Liver (tissue), 9 donors: ENCODE measurements around the gene CACNG4. TPM values are rescaled to one million over a fixed set of nuclear protein-coding genes. Genes with fewer than 3 reads are reported as not detected.

Experiments
- DNase-seq: peaks from one replicate; pipeline ENCODE4 v3.0.0-alpha.2; 2017; ENCODE audit warnings: low spot score
- H3K27ac ChIP-seq, 2 donors: one replicate each; pipeline ENCODE4 v1.7.0; 2013; ENCODE audit warnings: inconsistent platforms in 2 of 2, low read length in 2 of 2, control low read depth in 1 of 2, low read depth in 1 of 2, mild to moderate bottlenecking in 1 of 2
- H3K27me3 ChIP-seq, 4 donors: one replicate each; pipeline versions ENCODE4 v1.6.1 to v1.7.0; 2013; ENCODE audit warnings: low read length in 3 of 4, inconsistent platforms in 1 of 4, mild to moderate bottlenecking in 1 of 4, moderate library complexity in 1 of 4; ENCODE audit not compliant: control insufficient read depth in 4 of 4, insufficient read depth in 4 of 4
- H3K36me3 ChIP-seq, 4 donors: one replicate each; pipeline versions ENCODE4 v1.6.1 to v1.7.0; 2013; ENCODE audit warnings: low read length in 3 of 4, mild to moderate bottlenecking in 3 of 4, low read depth in 1 of 4, moderate library complexity in 1 of 4; ENCODE audit not compliant: control insufficient read depth in 4 of 4, insufficient read depth in 3 of 4
- H3K4me1 ChIP-seq, 4 donors: one replicate each; pipeline versions ENCODE4 v1.6.1 to v1.7.0; 2013; ENCODE audit warnings: low read length in 3 of 4, mild to moderate bottlenecking in 3 of 4, moderate library complexity in 1 of 4; ENCODE audit not compliant: control insufficient read depth in 4 of 4, insufficient read depth in 4 of 4
- H3K4me3 ChIP-seq, 3 donors: one replicate each; pipeline versions ENCODE4 v1.6.1 to v1.7.0; 2013; ENCODE audit warnings: low read length in 3 of 3, control low read depth in 1 of 3, low read depth in 1 of 3, mild to moderate bottlenecking in 1 of 3
- H3K9ac ChIP-seq, 2 donors: one replicate each; pipeline ENCODE4 v1.7.0; 2013; ENCODE audit warnings: low read length in 2 of 2, mild to moderate bottlenecking in 2 of 2, moderate library complexity in 2 of 2, control low read depth in 1 of 2, low read depth in 1 of 2
- H3K9me3 ChIP-seq, 4 donors: one replicate each; pipeline versions ENCODE4 v1.6.1 to v1.7.0; 2013; ENCODE audit warnings: low read length in 3 of 4; ENCODE audit not compliant: control insufficient read depth in 4 of 4
- EGR1 ChIP-seq, 2 donors: IDR thresholded peaks; 2 replicates each; pipeline ENCODE4 v1.6.1; 2016 to 2018; ENCODE audit warnings: antibody characterized with exemption in 2 of 2, low read depth in 2 of 2
- FOXA1 ChIP-seq: IDR thresholded peaks from 2 replicates; pipeline ENCODE4 v1.6.1; 2016; ENCODE audit warnings: antibody characterized with exemption
- FOXA2 ChIP-seq: IDR thresholded peaks from 2 replicates; pipeline ENCODE4 v1.6.1; 2016; ENCODE audit warnings: antibody characterized with exemption
- GABPA ChIP-seq, 2 donors: IDR thresholded peaks in 1 of 2; conservative IDR thresholded peaks in 1 of 2; 2 replicates each; pipeline ENCODE4 v1.6.1; 2016; ENCODE audit warnings: antibody characterized with exemption in 2 of 2, mild to moderate bottlenecking in 1 of 2, moderate library complexity in 1 of 2
- HNF4A ChIP-seq, 2 donors: conservative IDR thresholded peaks; 2 replicates each; pipeline ENCODE4 v1.6.1; 2016; ENCODE audit warnings: antibody characterized with exemption in 2 of 2, mild to moderate bottlenecking in 2 of 2
- HNF4G ChIP-seq: IDR thresholded peaks from 2 replicates; pipeline ENCODE4 v1.6.1; 2016; ENCODE audit warnings: antibody characterized with exemption
- JUND ChIP-seq, 2 donors: IDR thresholded peaks; 2 replicates each; pipeline ENCODE4 v1.6.1; 2016; ENCODE audit warnings: antibody characterized with exemption in 2 of 2
- NR2F2 ChIP-seq: IDR thresholded peaks from 2 replicates; pipeline ENCODE4 v1.6.1; 2016; ENCODE audit warnings: antibody characterized with exemption
- RAD21 ChIP-seq, 2 donors: IDR thresholded peaks; 2 replicates each; pipeline ENCODE4 v1.6.1; 2016; ENCODE audit warnings: antibody characterized with exemption in 2 of 2, mild to moderate bottlenecking in 2 of 2
- RXRA ChIP-seq, 2 donors: IDR thresholded peaks; 2 replicates each; pipeline ENCODE4 v1.6.1; 2017 to 2018; ENCODE audit warnings: antibody characterized with exemption in 2 of 2, mild to moderate bottlenecking in 1 of 2
- SP1 ChIP-seq: IDR thresholded peaks from 2 replicates; pipeline ENCODE4 v1.6.1; 2018; ENCODE audit warnings: antibody characterized with exemption, mild to moderate bottlenecking
- TAF1 ChIP-seq: conservative IDR thresholded peaks from 2 replicates; pipeline ENCODE4 v1.6.1; 2016; ENCODE audit warnings: antibody characterized with exemption, mild to moderate bottlenecking
- YY1 ChIP-seq: IDR thresholded peaks from 2 replicates; pipeline ENCODE4 v1.6.1; 2016; ENCODE audit warnings: antibody characterized with exemption, mild to moderate bottlenecking
- WGBS: extraction: QIAGEN DNeasy Blood & Tissue Kit; methylation state at CpG from one replicate; pipeline ENCODE4 v1.1.7; 2013; 5-methylcytosine and 5-hydroxymethylcytosine counted together
- polyA plus RNA-seq, 2 donors: library from polyadenylated mRNA; stranded (reverse) in 1 of 2; unstranded in 1 of 2; fragments of 200-250 nt in 1 of 2; fragments of >200 nt in 1 of 2; fragmentation: Nextera tagmentation in 1 of 2; extraction: Ambion mirVana in 1 of 2; gene quantifications; one replicate each; pipeline versions ENCODE4 v1.2.1 to v1.2.3, GENCODE V29; 2013 to 2015
- total RNA-seq, 2 donors: library from RNA; depleted of rRNA; stranded (reverse); fragments of >200 nt; gene quantifications; one replicate each; pipeline ENCODE4 v1.2.3, GENCODE V29; 2014
- TF ChIP-seq, protein P1 (sequence below): IDR thresholded peaks from 2 replicates; pipeline ENCODE4 v1.6.1; 2016; ENCODE audit warnings: antibody characterized with exemption
- TF ChIP-seq, protein P2 (sequence below): IDR thresholded peaks from 2 replicates; pipeline ENCODE4 v1.6.1; 2016; ENCODE audit warnings: antibody characterized with exemption
- TF ChIP-seq, protein P3 (sequence below): fragments of 150-350 bp; IDR thresholded peaks from 2 replicates; pipeline ENCODE4 v1.5.1; 2017; ENCODE audit warnings: improper control_type of control experiment, low read depth, low read length; ENCODE audit not compliant: missing input control
- TF ChIP-seq, protein P4 (sequence below): IDR thresholded peaks from 2 replicates; pipeline ENCODE4 v1.6.1; 2016; ENCODE audit warnings: antibody characterized with exemption, mild to moderate bottlenecking
- TF ChIP-seq, protein P5 (sequence below): IDR thresholded peaks from 2 replicates; pipeline ENCODE4 v1.6.1; 2016; ENCODE audit warnings: antibody characterized with exemption
- donor health status: healthy.
- donor health status: healthy.
- donor health status: healthy.
- donor health status: healthy.
- donor health status: healthy.

CACNG4 gene
- total and polyA plus RNA-seq, 4 donors = 0.02 to 0.09 (median 0.08) TPM; not detected in 1

DNA sequence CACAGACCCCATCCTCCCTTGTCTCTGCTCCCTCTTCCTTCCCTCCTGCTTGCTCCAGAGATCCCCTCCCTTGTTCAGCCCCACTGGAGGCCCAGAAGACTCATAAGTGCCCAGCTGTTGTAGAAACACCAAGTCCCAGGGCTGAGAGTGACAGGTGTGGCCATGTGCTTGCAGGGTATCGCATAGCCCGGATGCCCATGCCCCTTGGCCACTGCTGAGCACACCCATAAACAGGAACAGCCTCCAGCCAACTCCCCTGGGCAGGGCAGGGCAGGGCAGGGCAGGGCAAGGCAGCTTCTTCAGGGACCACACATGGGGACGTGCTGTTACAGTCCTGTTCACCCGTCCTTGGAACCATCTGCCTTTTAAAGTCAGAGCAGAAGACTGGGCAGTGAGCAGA, 81.9 kb downstream of the CACNG4 start:
- no peak for DNase-seq
- H3K36me3 ChIP-seq = no peaks in the 10 kb centered on the region
- no peak overlapping the region for H3K9ac ChIP-seq
- H3K4me1 ChIP-seq = no peaks in the 10 kb centered on the region
- H3K27ac ChIP-seq = no peak overlapping the region
- no peaks in the 10 kb centered on the region for H3K27me3 ChIP-seq
- 88% methylated on average over 4 of the region's 4 CpGs for WGBS
- H3K9me3 ChIP-seq = peaks cover 3 to 14% (median 4%) of the 10 kb centered on the region in 4 donors
- TF ChIP-seq, protein P1, sequence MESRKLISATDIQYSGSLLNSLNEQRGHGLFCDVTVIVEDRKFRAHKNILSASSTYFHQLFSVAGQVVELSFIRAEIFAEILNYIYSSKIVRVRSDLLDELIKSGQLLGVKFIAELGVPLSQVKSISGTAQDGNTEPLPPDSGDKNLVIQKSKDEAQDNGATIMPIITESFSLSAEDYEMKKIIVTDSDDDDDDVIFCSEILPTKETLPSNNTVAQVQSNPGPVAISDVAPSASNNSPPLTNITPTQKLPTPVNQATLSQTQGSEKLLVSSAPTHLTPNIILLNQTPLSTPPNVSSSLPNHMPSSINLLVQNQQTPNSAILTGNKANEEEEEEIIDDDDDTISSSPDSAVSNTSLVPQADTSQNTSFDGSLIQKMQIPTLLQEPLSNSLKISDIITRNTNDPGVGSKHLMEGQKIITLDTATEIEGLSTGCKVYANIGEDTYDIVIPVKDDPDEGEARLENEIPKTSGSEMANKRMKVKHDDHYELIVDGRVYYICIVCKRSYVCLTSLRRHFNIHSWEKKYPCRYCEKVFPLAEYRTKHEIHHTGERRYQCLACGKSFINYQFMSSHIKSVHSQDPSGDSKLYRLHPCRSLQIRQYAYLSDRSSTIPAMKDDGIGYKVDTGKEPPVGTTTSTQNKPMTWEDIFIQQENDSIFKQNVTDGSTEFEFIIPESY = no peak
- no peak for TF ChIP-seq RXRA (IDR thresholded peaks at IDR 0.05)
- TF ChIP-seq EGR1 (IDR thresholded peaks at IDR 0.05; ENCODE audit: low read depth in 2 of 2) = no peak
- TF ChIP-seq NR2F2 = no peak
- no peak for TF ChIP-seq TAF1
- TF ChIP-seq RAD21 (IDR thresholded peaks at IDR 0.05) = no peak
- TF ChIP-seq, protein P2, sequence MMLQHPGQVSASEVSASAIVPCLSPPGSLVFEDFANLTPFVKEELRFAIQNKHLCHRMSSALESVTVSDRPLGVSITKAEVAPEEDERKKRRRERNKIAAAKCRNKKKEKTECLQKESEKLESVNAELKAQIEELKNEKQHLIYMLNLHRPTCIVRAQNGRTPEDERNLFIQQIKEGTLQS = no peak
- TF ChIP-seq SP1 = no peak
- no peak for TF ChIP-seq FOXA1
- H3K4me3 ChIP-seq = no peak overlapping the region

DNA sequence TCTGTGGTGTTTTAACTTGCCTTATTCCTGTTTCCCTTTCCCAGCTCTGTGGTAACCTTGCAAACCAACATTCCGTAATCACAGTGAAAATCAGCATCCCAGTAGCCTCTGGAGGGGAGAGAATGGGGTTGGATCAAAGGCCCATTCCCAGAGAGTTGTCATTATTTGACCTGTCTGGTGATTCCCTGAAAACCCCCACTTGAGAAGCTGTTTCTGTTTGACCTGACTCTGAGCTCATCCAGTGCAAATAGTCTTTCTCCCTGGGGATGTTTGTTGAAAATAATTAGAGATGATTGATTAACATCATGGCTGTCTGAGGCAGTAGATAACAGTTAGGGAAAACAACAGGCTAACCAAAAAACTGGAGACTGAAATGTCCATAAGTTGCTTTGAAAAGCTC, 82.9 kb downstream of the CACNG4 start:
- TF ChIP-seq TAF1 (no peak), RXRA (IDR thresholded peaks at IDR 0.05) (no peak), FOXA2 (no peak), GABPA (IDR thresholded peaks at IDR 0.05 in 1 of 2, conservative IDR thresholded peaks at IDR 0.05 in 1 of 2) (no peak), JUND (IDR thresholded peaks at IDR 0.05) (no peak), HNF4A (conservative IDR thresholded peaks at IDR 0.05) (no peak), EGR1 (IDR thresholded peaks at IDR 0.05; ENCODE audit: low read depth in 2 of 2) (no peak), SP1 (no peak), NR2F2 (no peak), YY1 (no peak), FOXA1 (no peak), RAD21 (IDR thresholded peaks at IDR 0.05) (no peak), HNF4G (no peak)
- TF ChIP-seq, protein P2 = no peak
- TF ChIP-seq, protein P3, sequence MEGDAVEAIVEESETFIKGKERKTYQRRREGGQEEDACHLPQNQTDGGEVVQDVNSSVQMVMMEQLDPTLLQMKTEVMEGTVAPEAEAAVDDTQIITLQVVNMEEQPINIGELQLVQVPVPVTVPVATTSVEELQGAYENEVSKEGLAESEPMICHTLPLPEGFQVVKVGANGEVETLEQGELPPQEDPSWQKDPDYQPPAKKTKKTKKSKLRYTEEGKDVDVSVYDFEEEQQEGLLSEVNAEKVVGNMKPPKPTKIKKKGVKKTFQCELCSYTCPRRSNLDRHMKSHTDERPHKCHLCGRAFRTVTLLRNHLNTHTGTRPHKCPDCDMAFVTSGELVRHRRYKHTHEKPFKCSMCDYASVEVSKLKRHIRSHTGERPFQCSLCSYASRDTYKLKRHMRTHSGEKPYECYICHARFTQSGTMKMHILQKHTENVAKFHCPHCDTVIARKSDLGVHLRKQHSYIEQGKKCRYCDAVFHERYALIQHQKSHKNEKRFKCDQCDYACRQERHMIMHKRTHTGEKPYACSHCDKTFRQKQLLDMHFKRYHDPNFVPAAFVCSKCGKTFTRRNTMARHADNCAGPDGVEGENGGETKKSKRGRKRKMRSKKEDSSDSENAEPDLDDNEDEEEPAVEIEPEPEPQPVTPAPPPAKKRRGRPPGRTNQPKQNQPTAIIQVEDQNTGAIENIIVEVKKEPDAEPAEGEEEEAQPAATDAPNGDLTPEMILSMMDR = no peak
- TF ChIP-seq, protein P4, sequence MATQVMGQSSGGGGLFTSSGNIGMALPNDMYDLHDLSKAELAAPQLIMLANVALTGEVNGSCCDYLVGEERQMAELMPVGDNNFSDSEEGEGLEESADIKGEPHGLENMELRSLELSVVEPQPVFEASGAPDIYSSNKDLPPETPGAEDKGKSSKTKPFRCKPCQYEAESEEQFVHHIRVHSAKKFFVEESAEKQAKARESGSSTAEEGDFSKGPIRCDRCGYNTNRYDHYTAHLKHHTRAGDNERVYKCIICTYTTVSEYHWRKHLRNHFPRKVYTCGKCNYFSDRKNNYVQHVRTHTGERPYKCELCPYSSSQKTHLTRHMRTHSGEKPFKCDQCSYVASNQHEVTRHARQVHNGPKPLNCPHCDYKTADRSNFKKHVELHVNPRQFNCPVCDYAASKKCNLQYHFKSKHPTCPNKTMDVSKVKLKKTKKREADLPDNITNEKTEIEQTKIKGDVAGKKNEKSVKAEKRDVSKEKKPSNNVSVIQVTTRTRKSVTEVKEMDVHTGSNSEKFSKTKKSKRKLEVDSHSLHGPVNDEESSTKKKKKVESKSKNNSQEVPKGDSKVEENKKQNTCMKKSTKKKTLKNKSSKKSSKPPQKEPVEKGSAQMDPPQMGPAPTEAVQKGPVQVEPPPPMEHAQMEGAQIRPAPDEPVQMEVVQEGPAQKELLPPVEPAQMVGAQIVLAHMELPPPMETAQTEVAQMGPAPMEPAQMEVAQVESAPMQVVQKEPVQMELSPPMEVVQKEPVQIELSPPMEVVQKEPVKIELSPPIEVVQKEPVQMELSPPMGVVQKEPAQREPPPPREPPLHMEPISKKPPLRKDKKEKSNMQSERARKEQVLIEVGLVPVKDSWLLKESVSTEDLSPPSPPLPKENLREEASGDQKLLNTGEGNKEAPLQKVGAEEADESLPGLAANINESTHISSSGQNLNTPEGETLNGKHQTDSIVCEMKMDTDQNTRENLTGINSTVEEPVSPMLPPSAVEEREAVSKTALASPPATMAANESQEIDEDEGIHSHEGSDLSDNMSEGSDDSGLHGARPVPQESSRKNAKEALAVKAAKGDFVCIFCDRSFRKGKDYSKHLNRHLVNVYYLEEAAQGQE = no peak
- TF ChIP-seq, protein P5, sequence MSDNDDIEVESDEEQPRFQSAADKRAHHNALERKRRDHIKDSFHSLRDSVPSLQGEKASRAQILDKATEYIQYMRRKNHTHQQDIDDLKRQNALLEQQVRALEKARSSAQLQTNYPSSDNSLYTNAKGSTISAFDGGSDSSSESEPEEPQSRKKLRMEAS = no peak
- TF ChIP-seq, protein P1 = no peak
- Histone ChIP-seq H3K27ac (no peak overlapping the region), H3K9ac (no peak overlapping the region)

More for the DNA sequence above, 82.9 kb downstream of the CACNG4 start:
- Histone ChIP-seq H3K36me3 (no peaks in the 10 kb centered on the region), H3K4me3 (no peak overlapping the region), H3K27me3 (no peaks in the 10 kb centered on the region), H3K4me1 (no peaks in the 10 kb centered on the region), H3K9me3 (peaks cover 3 to 14% (median 4%) of the 10 kb centered on the region in 4 donors)
- DNase-seq = no peak
- 85% methylated on average over 1 of the region's 1 CpG for WGBS
